HepG2 (cell line): Measurements from ENCODE around the gene TRMT112. TPM values are rescaled to one million over a fixed set of nuclear protein-coding genes. Genes with fewer than 3 reads are reported as not detected.

ENCODE experiments used
- ATAC-seq: fragments of 200-7000 bp; cut with Tn5 transposase; 3 replicates; pipeline ENCODE4 v1.9.1; 2020; ENCODE audit warnings: mild to moderate bottlenecking, moderate library complexity
- BruUV-seq: library from RNA; stranded (reverse); fragments of 400-500 nt; replicated peaks from 2 replicates; lab custom pipeline; 2021; lab: Mats Ljungman, UMichigan
- CTCF ChIA-PET: fragments of 300-600 bp; formaldehyde crosslinking; extraction: SDS; loops from one replicate; lab custom pipeline; 2021; ENCODE audit warnings: low total read pairs, inconsistent platforms, low intra/inter-chr PET ratio; lab: Yijun Ruan, JAX
- POLR2A ChIA-PET: fragments of 350-600 bp; sonication (Branson Sonifier 250); formaldehyde crosslinking; loops from one replicate; lab custom pipeline; 2020; ENCODE audit warnings: antibody characterized with exemption, inconsistent platforms; lab: Yijun Ruan, JAX
- DNase-seq: peaks from one replicate; pipeline ENCODE4 v3.0.0-alpha.2; 2015; ENCODE audit warnings: low spot score
- FAIRE-seq: peaks from 3 replicates; lab custom pipeline; 2011; peaks lifted over from hg19 to GRCh38; lab: Jason Lieb, UNC
- H2AFZ ChIP-seq: one replicate; pipeline ENCODE4 v1.6.1; 2011; ENCODE audit warnings: low read length, inconsistent platforms
- H3K27ac ChIP-seq: fragments of 300-600 bp; 3 replicates; pipeline ENCODE4 v1.8.0; 2011; ENCODE audit warnings: mixed run types, mild to moderate bottlenecking, mixed read lengths, low read length, inconsistent platforms; ENCODE audit not compliant: insufficient read depth; ENCODE audit errors: extremely low read length
- H3K27me3 ChIP-seq, 2 experiments: fragments of 200-600 bp in 1 of 2; 2 replicates in 1 of 2; 3 replicates in 1 of 2; pipeline versions ENCODE4 v1.6.0 to v1.8.0; 2011; ENCODE audit warnings: low read length in 2 of 2, mild to moderate bottlenecking in 2 of 2, moderate library complexity in 2 of 2, inconsistent platforms in 1 of 2; ENCODE audit not compliant: insufficient read depth in 2 of 2, control insufficient read depth in 1 of 2
- H3K36me3 ChIP-seq, 2 experiments: fragments of 200-600 bp in 1 of 2; replicated peaks in 1 of 2; 2 replicates in 1 of 2; 3 replicates in 1 of 2; pipeline versions ENCODE4 v1.5.1 to v1.8.0; 2011; ENCODE audit warnings: low read length in 2 of 2, inconsistent platforms in 1 of 2; ENCODE audit not compliant: insufficient read depth in 2 of 2, control insufficient read depth in 1 of 2
- H3K4me1 ChIP-seq: 2 replicates; pipeline ENCODE4 v1.5.1; 2012; ENCODE audit warnings: low read length, inconsistent platforms; ENCODE audit not compliant: insufficient read depth
- H3K4me2 ChIP-seq: 2 replicates; pipeline ENCODE4 v1.6.0; 2011; ENCODE audit warnings: low read depth, low read length, inconsistent platforms
- H3K4me3 ChIP-seq, 3 experiments: fragments of 200-600 bp in 1 of 3; sonication (generic), shearing (Covaris generic) in 1 of 3; replicated peaks in 1 of 3; 2 replicates each; pipeline ENCODE4 v1.5.1; 2011 to 2016; ENCODE audit warnings: low read length in 3 of 3, inconsistent platforms in 2 of 3, low read depth in 2 of 3, mild to moderate bottlenecking in 2 of 3, control low read depth in 1 of 3, mixed read lengths in 1 of 3; ENCODE audit not compliant: insufficient read depth in 1 of 3
- H3K79me2 ChIP-seq: one replicate; pipeline ENCODE4 v1.6.1; 2011; ENCODE audit warnings: low read length, inconsistent platforms; ENCODE audit not compliant: insufficient read depth
- H3K9ac ChIP-seq: 2 replicates; pipeline ENCODE4 v1.6.0; 2011; ENCODE audit warnings: mild to moderate bottlenecking, low read depth, low read length, inconsistent platforms; ENCODE audit not compliant: insufficient read depth
- H3K9me3 ChIP-seq: 2 replicates; pipeline ENCODE4 v1.5.1; 2012; ENCODE audit warnings: mild to moderate bottlenecking, low read length
- H4K20me1 ChIP-seq: 2 replicates; pipeline ENCODE4 v1.6.0; 2011; ENCODE audit warnings: inconsistent platforms, mild to moderate bottlenecking, low read length, moderate library complexity; ENCODE audit not compliant: insufficient read depth
- ARNT ChIP-seq: fragments of 450-650 bp; IDR thresholded peaks from 2 replicates; pipeline ENCODE4 v1.6.1; 2017
- GATA4 ChIP-seq: sonication (generic); IDR thresholded peaks from 2 replicates; pipeline ENCODE4 v1.6.1; 2016; ENCODE audit warnings: antibody characterized with exemption, low read depth, borderline replicate concordance
- GRHL1 ChIP-seq: sonication (generic); formaldehyde crosslinking; conservative IDR thresholded peaks from 2 replicates; pipeline ENCODE4 v1.8.0; 2022; ENCODE audit warnings: missing genetic modification reagents
- IRF2 ChIP-seq: IDR thresholded peaks from 2 replicates; pipeline ENCODE4 v1.6.1; 2018; ENCODE audit warnings: missing genetic modification reagents, missing compliant biosample characterization
- KLF13 ChIP-seq: sonication (generic); formaldehyde crosslinking; IDR thresholded peaks from 2 replicates; pipeline ENCODE4 v1.4.0; 2020; ENCODE audit warnings: mild to moderate bottlenecking, missing genetic modification reagents
- MAFK ChIP-seq, 2 experiments: IDR thresholded peaks in 1 of 2; conservative IDR thresholded peaks in 1 of 2; 2 replicates each; pipeline ENCODE4 v1.6.1; 2011; ENCODE audit warnings: improper control_type of control experiment in 2 of 2, low read length in 2 of 2
- NPAS2 ChIP-seq: sonication (generic); formaldehyde crosslinking; IDR thresholded peaks from 2 replicates; pipeline ENCODE4 v1.8.0; 2022; ENCODE audit warnings: mild to moderate bottlenecking, missing genetic modification reagents, borderline replicate concordance
- NR2F6 ChIP-seq, 2 experiments: IDR thresholded peaks; 2 replicates each; pipeline ENCODE4 v1.6.1; 2016; ENCODE audit warnings: antibody characterized with exemption in 1 of 2, mild to moderate bottlenecking in 1 of 2
- NR3C1 ChIP-seq: sonication (generic); formaldehyde crosslinking; IDR thresholded peaks from 2 replicates; pipeline ENCODE4 v1.4.0; 2020; ENCODE audit warnings: missing genetic modification reagents
- PCBP2 ChIP-seq: fragments of 200-400 bp; formaldehyde crosslinking; optimal IDR thresholded peaks from 2 replicates; pipeline ENCODE3; 2018; ENCODE audit warnings: low read length, low read depth; ENCODE audit not compliant: poor library complexity, severe bottlenecking
- PLSCR1 ChIP-seq: sonication (generic); formaldehyde crosslinking; IDR thresholded peaks from 2 replicates; pipeline ENCODE4 v1.5.0; 2020; ENCODE audit warnings: missing genetic modification reagents, mild to moderate bottlenecking, borderline replicate concordance
- PRPF4 ChIP-seq: fragments of 200-400 bp; formaldehyde crosslinking; IDR thresholded peaks from 2 replicates; pipeline ENCODE4 v1.6.1; 2016; ENCODE audit warnings: low read length, low read depth; ENCODE audit not compliant: poor library complexity, severe bottlenecking
- SNAPC2 ChIP-seq: sonication (generic); formaldehyde crosslinking; IDR thresholded peaks from 2 replicates; pipeline ENCODE4 v1.8.1; 2022; ENCODE audit warnings: mild to moderate bottlenecking, missing genetic modification reagents
- U2AF1 ChIP-seq: fragments of 200-400 bp; formaldehyde crosslinking; optimal IDR thresholded peaks from 2 replicates; pipeline ENCODE3; 2017; ENCODE audit warnings: mild to moderate bottlenecking, low read depth, low read length
- UBTF ChIP-seq: sonication (generic); formaldehyde crosslinking; IDR thresholded peaks from 2 replicates; pipeline ENCODE4 v1.4.0; 2020; ENCODE audit warnings: mild to moderate bottlenecking, missing genetic modification reagents
- ZNF44 ChIP-seq: sonication (generic); formaldehyde crosslinking; IDR thresholded peaks from 2 replicates; pipeline ENCODE4 v1.5.1; 2020; ENCODE audit warnings: mild to moderate bottlenecking, missing genetic modification reagents
- ZNF564 ChIP-seq: sonication (generic); formaldehyde crosslinking; IDR thresholded peaks from 2 replicates; pipeline ENCODE4 v1.8.1; 2023; ENCODE audit warnings: mild to moderate bottlenecking, missing genetic modification reagents
- ZSCAN31 ChIP-seq: sonication (generic); formaldehyde crosslinking; IDR thresholded peaks from 2 replicates; pipeline ENCODE4 v1.5.0; 2020; ENCODE audit warnings: low read depth, mild to moderate bottlenecking, missing genetic modification reagents
- WGBS: methylation state at CpG from one replicate; pipeline ENCODE4 v1.1.6; 2017; ENCODE audit warnings: low lambda C conversion rate; 5-methylcytosine and 5-hydroxymethylcytosine counted together
- in situ Hi-C: cut with HindIII; loops from 2 replicates; pipeline ENCODE4 v1.10.0; 2017; ENCODE audit warnings: low pct_unique_long_range_greater_than_20kb; ENCODE audit not compliant: extremely low pct_ligation_motif_present
- intact Hi-C: fragments of 100-400 bp; cut with micrococcal nuclease; formaldehyde crosslinking; loops from one replicate; pipeline ENCODE4 v1.10.0; 2022; ENCODE audit not compliant: unreplicated experiment
- polyA plus RNA-seq, 8 experiments: library from polyadenylated mRNA; depleted of rRNA in 3 of 8; stranded (reverse) in 7 of 8; unstranded in 1 of 8; fragments of >200 nt; fragmentation: Illumina TruSeq in 4 of 8; extraction: Trizol in 4 of 8; gene quantifications; 2 replicates each; pipeline versions ENCODE4 v1.2.1 to v1.2.3, GENCODE V29; 2011 to 2016; ENCODE audit warnings: low read depth in 4 of 8, missing spikeins in 1 of 8, mixed read lengths in 1 of 8; ENCODE audit not compliant: insufficient read depth in 1 of 8
- total RNA-seq, 5 experiments: library from RNA; depleted of rRNA; stranded (reverse); fragments of >200 nt; fragmentation: Illumina TruSeq; extraction: Trizol; gene quantifications; 2 replicates each; pipeline ENCODE4 v1.2.3, GENCODE V29; 2016; ENCODE audit warnings: low read depth in 1 of 5

Gene TRMT112
- total and polyA plus RNA-seq, 2 of the 13 experiments (the other 11 are each of a cell fraction or from before 2014, with no cell fraction given) = 186 to 409 TPM

GRCh38 chr11:64298966-64299846 lies 18.2 kb downstream of the TRMT112 start:
- ChIA-PET POLR2A (interaction anchor here (0.7 to 1.0 kb wide), 2 partner anchors 25 to 30 kb away, joined by 3 to 4 read pairs; no protein-coding TSS in a partner anchor), CTCF (no interaction called here)
- Histone ChIP-seq H3K36me3 (no peaks in the 10 kb centered on the region), H3K27me3 (peaks cover 26 to 64% of the 10 kb centered on the region in 2 experiments; a peak in 4 of 5 replicates), H4K20me1 (0 out of 2 replicates have a peak, but pooled peaks cover 5% of the 10 kb centered on the region), H3K4me3 (peak overlapping the region; percentile 31 to 64 (median 46); a peak in 5 of 6 replicates), H3K4me2 (peak overlapping the region; percentile 84), H3K4me1 (peaks cover 39% of the 10 kb centered on the region), H3K27ac (no peak overlapping the region), H3K9ac (peak overlapping the region; percentile 25; the same call in 1 of the 2 replicates), H3K9me3 (no peaks in the 10 kb centered on the region), H3K79me2 (no peaks in the 10 kb centered on the region), H2AFZ (no peak overlapping the region)
- no TSS peak for BruUV-seq
- FAIRE-seq = no peak
- intact Hi-C loops = no loop called here
- peak; percentile 16; the same call in 2 of the 3 replicates for ATAC-seq
- in situ Hi-C loops = no loop called here
- DNase-seq = no peak
- WGBS = 7% methylated on average over 4 of the region's 60 CpGs
- TF ChIP-seq GATA4 (no peak), PCBP2 (no peak), U2AF1 (peak; percentile 3), PRPF4 (no peak), NPAS2 (CRISPR knock-in tag) (no peak), PLSCR1 (no peak), ARNT (no peak), NR3C1 (CRISPR knock-in tag) (no peak), SNAPC2 (CRISPR knock-in tag) (no peak), NR2F6 (IDR thresholded peaks at IDR 0.05) (no peak), NR2F6 (CRISPR knock-in tag; IDR thresholded peaks at IDR 0.05) (no peak), UBTF (CRISPR knock-in tag) (peak; percentile 40; the same call in 1 of the 2 replicates), ZSCAN31 (CRISPR knock-in tag) (no peak), KLF13 (no peak), ZNF564 (CRISPR knock-in tag) (no peak), GRHL1 (CRISPR knock-in tag) (no peak), ZNF44 (CRISPR knock-in tag) (no peak), IRF2 (CRISPR knock-in tag) (no peak), MAFK (conservative IDR thresholded peaks at IDR 0.05 in 1 of 2, IDR thresholded peaks at IDR 0.05 in 1 of 2; ENCODE audit: low read length in 2 of 2) (no peak)
